GM18861 (cell line): ENCODE data around the gene U2SURP.
A peak's percentile ranks its signal among the peaks of the same experiment; 100 is the strongest.
"Not testable (repeated sequence)": the region's sequence is repeated elsewhere in the genome, so short reads cannot be mapped to it uniquely, and the experiment has no call there.

Experiments used
- ATAC-seq: cut with Tn5 transposase; IDR thresholded peaks from one replicate; pipeline ENCODE4 v1.9.1; 2021; ENCODE audit not compliant: unreplicated experiment

Gene U2SURP

GRCh38 chr3:143011705-143012104 is 10.3 kb downstream of the U2SURP start:
- ATAC-seq, result no peak

- no peak for ATAC-seq
Measured at GRCh38 chr3:143014921-143015320, 13.6 kb downstream of the U2SURP start.

GRCh38 chr3:143016321-143016972 is 15.1 kb downstream of the U2SURP start:
- ATAC-seq, result no peak

- ATAC-seq, result no peak
Measured at GRCh38 chr3:143024351-143024960, 23.1 kb downstream of the U2SURP start.

GRCh38 chr3:143031327-143031726 is 30.0 kb downstream of the U2SURP start:
- no peak for ATAC-seq

GRCh38 chr3:143031796-143032387 is 30.5 kb downstream of the U2SURP start:
- not testable (repeated sequence) for ATAC-seq

GRCh38 chr3:143035466-143036211 is 34.3 kb downstream of the U2SURP start:
- no peak for ATAC-seq

GRCh38 chr3:143036557-143036956 is 35.2 kb downstream of the U2SURP start:
- no peak for ATAC-seq

GRCh38 chr3:143037867-143038266 is 36.5 kb downstream of the U2SURP start:
- no peak for ATAC-seq

GRCh38 chr3:143040261-143040879 is 39.0 kb downstream of the U2SURP start:
- no peak for ATAC-seq

- ATAC-seq, result no peak
Measured at GRCh38 chr3:143041903-143042302, 40.5 kb downstream of the U2SURP start.

GRCh38 chr3:143045639-143046038 is 44.3 kb downstream of the U2SURP start:
- no peak for ATAC-seq

- ATAC-seq, result not testable (repeated sequence)
Measured at GRCh38 chr3:143046075-143046474, 44.7 kb downstream of the U2SURP start.

GRCh38 chr3:143054011-143054410 is 52.6 kb downstream of the U2SURP start:
- ATAC-seq, result no peak

GRCh38 chr3:143056372-143056771 is 55.0 kb downstream of the U2SURP start:
- no peak for ATAC-seq

- ATAC-seq, result peak; percentile 96
Measured at GRCh38 chr3:143060906-143061305, 59.5 kb downstream of the U2SURP start.

GRCh38 chr3:143063018-143063417 is 61.6 kb downstream of the U2SURP start:
- ATAC-seq, result no peak

GRCh38 chr3:143064777-143065176 is 63.4 kb downstream of the U2SURP start:
- no peak for ATAC-seq

- no peak for ATAC-seq
Measured at GRCh38 chr3:143065364-143065763, 64.0 kb downstream of the U2SURP start.

GRCh38 chr3:143066033-143066432 is 64.7 kb downstream of the U2SURP start:
- no peak for ATAC-seq

GRCh38 chr3:143067201-143067600 is 65.8 kb downstream of the U2SURP start:
- no peak for ATAC-seq
